Cerebellar cortex (tissue), 1 donor: ENCODE measurements around the gene SNRNP25.

ENCODE experiments used
- DNase-seq: peaks from one replicate; pipeline ENCODE4 v3.0.0-alpha.2; 2015; ENCODE audit warnings: low spot score

SNRNP25 gene

DNA sequence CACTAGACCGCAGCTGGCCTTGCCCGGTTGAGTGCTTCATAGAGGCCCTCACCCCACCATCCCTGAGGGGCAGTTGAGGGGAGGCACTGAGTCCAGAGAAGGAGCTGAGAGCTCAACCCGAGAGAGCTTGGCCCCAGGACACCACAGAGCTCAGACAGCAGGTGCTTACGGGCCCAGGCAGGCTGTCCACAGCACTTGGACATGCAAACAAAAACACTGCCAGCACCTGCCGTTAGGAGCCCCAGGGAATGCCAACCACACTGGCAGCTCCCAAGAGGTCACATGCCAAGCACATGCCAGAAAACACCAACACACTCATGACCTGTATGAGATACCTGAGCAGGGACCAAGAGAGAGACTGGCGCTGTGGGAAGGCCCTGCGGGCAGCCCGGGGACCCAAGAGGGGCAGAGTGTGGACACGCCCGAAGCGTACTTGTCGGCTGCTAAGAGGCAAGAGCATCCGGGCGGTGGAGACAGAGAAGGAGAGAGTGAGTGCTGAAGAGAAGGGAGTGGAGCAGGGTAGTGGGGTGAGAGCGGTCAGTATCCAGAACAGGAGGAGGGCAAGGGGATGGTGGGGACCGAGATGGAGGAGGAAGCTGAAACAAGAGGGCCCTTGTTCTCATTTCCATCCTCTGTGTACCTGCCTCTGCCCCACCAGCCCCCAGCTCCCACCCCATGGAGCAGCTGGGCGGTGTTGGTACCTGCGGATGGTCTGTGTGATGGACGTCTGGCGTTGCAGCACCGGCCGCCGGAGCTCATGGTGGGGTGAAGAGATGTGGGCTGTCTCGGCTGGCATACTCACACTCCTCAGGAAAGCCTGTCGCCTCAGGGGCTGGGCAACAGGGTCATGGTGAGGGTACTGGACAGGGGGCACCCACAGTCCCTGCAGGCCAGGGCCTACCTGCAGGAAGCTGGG, 10.6 kb downstream of the SNRNP25 start:
- DNase-seq: no peak

DNA sequence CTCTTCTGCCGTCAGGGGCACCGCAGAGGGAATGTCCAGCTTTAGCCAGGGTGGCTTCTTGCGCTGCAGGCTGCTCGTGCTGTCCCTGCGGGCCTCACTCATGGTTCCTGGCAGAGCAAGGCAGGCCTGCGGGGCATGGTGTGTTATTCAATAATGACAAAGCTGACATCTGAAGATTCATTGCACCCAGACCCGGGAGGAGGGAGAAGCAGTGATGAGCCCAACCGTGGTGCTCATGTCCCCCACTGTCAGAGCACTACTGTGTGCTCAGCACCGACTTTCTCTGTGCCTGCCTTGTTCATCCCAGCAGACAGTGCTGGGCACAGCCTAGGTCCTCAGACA, 11.3 kb downstream of the SNRNP25 start:
- DNase-seq: no peak

DNA sequence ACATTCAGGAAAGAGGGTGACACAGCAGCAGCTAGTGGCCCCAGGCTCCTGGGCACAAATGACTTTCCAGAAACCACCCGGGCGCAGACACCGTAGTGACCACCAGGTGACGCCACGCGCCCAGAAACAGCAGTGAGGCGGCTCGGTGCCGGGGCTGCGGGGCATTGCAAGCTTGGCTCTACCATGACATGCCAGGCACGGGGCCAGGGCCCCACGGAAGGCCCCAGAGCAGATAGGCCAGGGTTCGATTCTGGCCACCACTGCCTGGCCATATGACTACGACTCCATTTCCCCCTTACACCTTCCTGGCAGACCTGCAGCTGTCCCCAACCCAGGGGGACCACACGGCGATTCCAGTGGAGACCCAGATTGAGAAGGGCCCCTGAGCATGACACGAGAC, 12.1 kb downstream of the SNRNP25 start:
- DNase-seq: peak; percentile 78

DNA sequence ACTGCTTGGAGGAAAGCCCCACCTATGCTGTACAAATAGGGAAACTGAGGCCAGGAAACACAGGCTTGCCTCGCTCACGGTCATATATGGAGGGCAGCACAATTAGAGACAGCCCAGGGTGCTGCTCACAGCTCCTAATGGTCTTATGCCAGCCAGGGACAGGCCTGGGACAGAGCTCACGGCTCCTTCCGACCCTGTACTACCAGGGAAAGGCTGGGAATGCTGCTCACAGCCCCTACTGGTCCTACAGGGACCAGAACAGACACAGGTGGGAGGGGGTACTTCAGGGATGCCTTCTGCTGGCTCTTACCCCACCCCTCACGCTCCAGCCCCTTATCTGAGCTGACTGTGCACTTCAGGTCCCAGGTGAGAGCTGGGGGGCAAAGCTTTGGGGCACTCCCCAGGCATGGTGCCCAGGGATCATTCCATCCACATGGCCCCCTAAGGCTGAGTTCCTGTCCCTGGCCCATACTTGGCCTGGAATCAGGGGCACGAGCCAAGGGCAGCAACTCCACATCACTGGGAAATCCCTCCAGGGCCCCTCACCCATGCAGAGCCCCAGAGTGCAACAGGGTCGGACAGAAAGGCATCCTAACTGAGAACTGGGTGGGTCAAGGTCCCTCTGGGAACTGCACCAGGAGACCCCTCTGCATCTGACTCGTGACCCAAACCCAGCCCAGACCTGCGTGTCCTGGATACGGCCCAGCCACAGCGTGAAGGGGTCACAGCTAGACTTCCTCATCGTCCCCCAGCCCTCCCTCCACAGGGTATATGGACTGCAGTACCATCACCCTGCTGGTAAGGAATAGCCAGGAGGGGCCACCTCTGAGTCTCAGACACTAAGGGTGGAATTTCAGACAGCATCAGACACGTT, 12.9 kb downstream of the SNRNP25 start:
- peak; percentile 34 for DNase-seq

DNA sequence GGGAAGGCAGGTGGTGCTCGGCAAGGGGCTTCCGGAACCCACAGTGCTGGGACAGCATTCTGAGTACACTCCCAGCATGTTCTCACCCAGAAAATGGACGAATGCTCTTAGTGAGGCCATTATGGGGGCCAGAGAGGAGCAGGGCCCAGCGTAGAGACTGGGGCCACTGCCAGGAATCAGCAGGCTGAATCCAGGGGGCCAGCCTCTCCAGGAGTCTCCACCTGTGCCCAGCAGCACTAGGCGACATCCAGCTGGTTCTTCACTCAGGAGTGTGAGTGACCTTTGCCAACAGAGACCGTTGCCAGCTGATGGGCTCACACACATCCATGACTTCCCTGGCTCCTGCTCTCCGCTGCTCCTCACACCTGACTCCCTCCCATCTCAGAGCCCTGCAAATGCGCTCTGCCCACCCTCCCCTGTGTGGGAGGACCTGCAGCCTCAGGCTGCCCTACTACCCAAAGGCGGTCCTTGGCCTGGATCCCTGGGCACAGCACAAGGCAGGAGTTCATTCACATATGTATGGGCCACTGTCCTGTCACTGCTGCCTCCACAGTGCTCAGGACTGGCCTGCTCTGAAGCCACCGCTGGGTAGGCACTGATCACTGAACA, 13.7 kb downstream of the SNRNP25 start:
- peak; percentile 84 for DNase-seq

DNA sequence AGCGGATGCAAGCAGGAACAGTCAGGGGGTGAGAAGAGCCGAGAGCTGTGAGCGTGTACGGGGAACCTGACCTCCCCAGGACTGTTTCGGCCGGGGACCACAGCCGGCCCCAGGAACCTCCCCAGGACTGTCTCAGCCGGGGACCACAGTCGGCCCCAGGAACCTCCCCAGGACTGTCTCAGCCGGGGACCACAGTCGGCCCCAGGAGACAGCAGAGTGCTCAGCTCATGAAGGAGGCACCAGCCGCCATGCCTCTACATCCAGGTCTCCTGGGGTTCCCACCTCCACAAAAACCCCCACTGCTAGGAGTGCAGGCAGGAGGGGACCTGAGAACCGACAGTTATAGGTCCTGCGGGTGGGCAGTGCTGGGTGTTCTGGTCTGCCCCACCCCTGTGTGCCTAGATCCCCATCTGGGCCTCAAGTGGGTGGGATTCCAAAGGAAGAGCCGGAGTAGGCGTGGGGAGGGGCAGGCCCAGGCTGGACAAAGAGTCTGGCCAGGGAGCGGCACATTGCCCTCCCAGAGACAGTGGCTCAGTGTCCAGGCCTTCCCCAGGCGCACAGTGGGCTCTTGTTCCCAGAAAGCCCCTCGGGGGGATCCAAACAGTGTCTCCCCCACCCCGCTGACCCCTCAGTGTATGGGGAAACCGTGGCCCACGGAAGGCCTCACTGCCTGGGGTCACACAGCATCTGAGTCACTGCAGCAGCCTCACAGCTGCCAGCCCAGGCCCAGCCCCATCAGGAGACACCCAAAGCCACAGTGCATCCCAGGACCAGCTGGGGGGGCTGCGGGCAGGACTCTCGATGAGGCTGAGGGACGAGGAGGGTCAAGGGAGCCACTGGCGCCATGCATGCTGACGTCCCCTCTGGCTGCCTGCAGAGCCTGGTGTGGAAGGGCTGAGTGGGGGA, 14.5 kb downstream of the SNRNP25 start:
- no peak for DNase-seq

DNA sequence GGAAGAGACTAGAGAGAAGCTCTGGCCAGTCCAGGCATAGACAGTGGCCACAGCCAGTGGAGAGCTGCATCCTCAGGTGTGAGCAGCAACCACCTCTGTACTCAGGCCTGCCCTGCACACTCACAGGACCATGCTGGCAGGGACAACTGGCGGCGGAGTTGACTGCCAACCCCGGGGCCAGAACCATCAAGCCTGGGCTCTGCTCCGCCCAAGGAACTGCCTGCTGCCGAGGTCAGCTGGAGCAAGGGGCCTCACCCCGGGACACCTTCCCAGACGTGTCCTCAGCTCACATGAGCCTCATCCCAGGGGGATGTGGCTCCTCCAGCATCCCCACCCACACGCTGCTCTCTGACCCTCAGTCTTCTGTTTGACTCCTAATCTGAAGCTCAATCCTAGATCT, 15.6 kb downstream of the SNRNP25 start:
- DNase-seq: no peak

DNA sequence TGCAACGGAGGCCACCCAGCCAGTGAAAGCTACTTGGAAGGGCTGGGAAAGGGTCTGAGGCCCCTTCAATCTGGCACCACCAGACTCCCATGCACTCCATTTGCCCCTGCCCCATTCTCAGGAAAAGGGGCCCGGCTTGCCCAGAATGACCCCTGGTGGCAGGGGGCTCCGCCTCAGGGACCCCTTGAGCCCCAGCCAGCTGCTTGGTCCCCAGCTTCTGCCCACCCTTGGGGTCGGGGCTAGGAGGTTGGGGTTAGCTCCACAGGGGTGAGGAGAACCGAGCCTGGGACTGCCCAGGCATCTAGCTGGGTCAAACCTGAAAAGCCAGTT, 17.5 kb downstream of the SNRNP25 start:
- no peak for DNase-seq

DNA sequence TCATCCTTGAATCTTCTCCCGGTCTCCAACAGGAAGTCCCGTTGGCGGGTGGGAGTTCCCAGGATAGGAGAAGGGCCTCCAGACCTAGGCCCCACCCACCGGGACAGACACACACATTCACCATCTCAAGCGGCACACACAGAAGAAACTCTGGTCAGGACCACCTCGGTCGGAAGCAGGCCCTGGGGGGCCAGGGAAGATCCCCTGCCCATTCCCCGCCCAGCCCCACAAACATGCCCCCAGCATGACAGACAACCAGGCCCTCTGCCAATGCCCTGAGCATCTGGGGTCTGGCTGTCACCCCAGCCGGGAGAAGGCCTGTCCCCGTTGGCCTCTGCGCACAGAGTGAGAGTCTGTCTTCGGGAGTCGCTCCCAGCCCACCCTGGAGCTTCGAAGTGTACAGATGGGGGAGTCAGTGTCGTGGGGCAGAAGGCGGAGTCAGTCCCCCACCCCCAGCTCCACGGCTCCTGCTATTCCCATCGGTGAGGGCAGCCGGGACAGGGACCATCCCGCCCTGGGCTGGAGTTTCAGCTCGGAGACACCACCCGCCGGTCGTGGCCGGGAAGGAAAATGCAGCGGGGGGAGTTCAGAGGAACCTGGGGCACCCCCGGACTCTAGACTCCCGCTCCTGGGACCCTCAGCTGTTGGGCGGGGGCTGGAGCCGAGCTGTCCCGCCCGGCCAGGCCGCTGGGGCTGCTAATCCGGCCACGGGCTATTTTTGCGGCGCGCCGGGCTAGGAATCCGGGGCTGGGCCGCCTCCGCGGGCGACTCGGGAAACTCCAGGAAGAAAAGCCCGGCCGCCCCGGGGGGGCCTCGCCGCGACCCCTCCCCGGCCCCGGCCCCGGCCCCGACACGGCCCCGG, 18.1 kb downstream of the SNRNP25 start:
- DNase-seq: peak; percentile 75

DNA sequence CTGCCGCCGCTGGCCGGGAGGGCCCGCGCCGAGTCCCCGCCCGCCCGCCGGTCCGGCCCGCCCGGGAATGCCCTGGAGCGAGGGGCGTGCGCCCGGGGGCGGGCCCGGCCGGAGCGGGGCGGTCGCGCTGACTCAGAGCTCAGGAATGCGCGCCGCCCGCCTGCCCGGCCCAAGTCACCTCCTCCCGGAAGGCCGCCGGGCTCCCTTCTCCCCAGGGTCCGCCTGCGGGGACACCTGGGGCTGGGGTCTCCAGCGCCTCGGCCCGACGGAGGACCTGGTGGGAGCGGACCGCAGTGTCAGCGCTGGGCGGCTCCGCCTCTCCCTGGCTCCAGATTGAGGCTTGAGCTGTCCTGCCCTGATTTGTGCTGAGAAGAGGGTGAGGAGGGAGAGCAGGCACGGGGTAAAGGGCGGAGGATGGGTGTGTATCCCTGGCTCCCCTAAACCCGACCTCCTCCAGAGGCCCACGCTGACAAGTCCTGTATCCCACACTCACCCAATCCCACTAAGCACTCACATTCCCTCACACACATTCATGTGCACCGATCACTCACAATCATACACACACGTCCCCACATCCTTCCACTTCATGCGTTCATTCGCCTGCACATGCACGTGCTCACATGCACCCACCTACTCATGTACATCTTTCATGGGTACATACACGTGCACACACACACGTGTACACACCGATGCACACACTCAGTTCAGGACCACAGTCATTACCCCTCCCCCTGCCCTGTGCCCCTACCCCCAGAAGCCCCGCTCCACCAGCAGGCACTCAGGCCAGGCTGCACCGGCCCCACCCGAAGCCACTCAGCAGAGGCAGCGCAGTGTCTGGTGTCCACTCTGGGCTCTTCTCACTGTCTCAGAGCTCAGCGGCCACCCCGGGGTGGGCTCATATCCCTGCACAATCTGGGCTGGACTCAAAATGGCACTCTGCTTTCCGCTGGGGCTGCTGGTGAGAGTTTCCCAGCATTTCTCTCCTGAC, 19.2 kb downstream of the SNRNP25 start, which contains the start of gene RHBDF1:
TSS of gene RHBDF1 (minus strand) at position 71 of the 988 bp plus-strand sequence. CDS start 7,616 bp downstream, outside the sequence.
- no peak for DNase-seq

DNA sequence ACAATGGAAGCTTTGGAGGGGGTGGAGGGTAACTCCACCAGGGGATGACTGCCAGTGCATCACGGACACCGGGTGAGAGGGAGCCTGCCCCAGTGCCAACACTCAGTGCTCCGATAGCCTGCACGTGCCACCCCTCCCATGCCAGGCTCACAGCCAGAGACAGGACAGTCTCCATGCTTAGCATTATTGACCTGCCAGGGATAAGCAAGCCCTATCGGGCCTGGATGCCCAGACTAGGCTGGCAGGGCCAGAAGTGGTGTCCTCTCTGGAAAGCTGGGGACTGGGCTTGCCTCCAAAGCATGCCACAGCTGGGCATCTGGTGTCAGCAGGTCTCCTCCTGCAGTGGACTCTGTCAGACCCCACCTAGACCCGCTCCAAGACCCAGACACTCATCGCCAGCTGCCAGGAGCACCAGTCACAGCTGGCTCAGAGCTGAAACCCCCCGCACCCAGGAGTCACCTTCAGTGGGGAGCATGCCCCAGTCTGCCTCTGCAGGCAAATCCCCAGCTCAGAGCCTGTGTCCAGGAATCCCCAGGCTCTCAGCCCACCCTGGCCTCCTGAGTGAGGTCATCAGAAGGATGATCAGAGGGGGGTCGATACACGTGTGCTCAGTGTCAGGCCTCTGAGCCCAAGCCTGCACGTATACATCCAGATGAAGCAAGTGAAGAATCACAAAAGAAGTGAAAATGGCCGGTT, 20.6 kb downstream of the SNRNP25 start:
- no peak for DNase-seq

DNA sequence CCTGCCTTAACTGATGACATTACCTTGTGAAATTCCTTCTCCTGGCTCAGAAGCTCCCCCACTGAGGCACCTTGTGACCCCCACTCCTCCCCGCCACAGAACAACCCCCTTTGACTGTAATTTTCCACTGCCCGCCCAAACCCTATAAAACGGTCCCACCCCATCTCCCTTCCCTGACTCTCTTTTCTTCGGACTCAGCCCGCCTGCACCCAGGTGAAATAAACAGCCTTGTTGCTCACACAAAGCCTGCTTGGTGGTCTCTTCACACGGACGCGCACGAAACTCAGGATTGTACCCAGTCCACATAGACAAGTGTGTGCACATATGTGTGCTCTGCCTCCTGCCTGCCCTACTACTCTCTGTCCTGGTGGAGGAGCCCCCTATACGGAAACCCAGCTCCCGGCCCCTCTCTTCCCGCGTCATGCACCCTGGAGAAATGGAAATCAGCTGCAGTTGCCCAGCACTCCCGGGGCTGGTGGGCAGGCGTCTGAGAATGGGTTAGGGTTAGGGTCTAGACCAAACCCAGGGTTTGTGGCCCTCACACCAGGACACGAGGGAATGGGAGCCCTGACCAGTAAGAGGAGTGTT, 21.2 kb downstream of the SNRNP25 start:
- DNase-seq: peak; percentile 40

DNA sequence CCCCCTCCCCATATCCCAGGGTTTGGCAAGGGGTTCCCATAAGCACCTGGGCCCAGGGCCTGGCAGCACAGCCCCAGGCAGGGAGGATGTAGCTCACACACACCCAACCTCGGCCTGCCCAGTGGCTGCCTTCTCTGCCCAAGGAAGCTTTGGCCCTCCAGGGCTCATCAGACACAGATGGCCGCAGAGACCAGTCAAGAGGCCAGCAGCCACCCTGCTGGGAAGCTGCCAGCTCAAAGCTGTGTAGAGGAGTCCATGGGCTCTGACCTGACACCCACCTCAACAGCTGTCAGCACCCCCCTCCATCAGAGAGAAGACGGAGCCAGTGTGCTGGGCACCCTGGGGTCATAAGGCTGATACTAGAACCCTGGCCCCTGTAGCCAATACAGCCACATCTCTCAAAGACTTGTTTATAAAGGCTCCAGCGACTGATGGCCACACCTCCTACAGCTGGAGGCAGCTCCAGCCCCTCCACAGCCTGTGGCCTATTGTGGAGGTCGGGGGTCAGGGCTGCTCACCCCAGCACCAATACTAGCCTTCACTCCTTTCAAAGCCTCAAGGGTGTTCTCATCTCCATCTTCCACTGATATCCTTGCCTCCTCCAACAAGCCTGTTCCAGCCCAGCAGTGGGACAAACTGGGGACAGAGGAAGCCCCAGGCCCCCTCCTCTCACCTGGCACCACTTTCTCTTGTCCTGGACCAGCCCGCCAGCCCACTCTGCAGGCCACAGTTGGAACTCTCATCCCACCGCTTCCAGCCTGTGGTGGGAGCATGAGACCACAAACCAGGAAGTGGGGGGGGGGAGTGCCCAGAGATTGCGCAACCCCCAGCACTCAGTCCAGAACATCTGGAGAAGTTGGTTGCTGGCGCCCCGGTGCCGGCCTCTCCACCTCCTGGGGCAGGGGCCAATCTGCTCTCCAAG, 22.2 kb downstream of the SNRNP25 start:
- DNase-seq: peak; percentile 71

DNA sequence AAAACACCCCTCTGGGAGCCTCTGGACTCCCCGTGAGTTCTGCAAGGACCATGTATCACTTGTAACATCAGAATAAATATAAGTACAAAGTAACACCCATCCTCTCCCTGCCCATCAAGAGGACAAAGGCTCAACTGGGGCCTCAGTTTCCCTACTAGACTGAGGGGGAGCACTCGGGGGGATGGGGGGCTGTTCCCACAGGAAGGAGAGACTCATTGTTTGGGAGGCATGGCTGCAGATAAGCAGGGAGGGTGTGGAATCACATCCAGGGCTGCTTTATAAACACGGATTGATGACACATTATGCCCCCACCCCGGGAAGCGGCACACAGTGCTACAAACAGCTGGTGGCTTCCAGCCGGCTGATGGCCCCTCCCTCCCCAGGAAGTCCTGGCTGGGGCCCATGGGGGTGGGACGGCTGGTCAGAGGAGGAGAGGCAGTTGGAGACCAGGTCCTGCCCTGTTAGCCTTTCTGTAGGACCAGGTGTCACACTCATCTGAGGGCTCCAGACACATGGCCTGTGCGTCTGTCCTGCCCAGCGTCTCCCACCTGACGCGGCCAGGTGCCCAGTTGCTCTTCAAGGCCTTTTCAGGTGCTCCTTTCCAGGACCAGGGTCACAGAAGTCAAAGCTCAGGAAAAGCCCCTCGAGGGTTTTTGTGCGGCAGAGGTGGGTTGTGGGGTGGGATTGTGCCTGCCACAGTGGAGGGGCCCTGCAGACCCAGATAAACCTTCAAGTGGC, 23.1 kb downstream of the SNRNP25 start:
- DNase-seq: peak; percentile 26

DNA sequence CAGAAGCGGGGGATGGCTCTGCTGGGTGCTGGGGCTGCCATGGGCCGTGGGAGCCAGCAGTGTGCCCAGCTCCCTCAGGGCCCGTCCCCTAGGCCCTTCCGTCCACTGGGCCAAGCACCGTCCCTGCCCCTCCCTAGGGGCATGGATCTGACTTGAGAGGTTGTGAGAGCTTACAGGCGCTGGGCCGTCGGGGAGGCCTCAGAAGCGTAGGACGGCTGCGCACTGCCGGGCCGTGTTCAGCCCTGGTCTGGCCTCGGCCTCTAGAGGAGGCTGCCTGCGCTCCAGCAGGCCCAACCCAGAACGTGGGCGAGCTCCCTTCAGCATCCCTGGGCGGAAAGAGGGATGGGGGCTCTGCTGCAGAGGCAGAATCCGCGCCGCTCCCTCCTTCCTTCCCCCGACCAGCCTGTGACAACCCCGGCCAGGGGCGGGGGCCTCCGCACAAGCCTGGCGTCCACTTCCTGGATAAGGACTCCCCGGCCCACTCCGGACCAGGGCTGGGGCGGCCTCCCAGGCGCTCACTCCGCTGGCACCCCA, 23.7 kb downstream of the SNRNP25 start:
- peak; percentile 25 for DNase-seq

DNA sequence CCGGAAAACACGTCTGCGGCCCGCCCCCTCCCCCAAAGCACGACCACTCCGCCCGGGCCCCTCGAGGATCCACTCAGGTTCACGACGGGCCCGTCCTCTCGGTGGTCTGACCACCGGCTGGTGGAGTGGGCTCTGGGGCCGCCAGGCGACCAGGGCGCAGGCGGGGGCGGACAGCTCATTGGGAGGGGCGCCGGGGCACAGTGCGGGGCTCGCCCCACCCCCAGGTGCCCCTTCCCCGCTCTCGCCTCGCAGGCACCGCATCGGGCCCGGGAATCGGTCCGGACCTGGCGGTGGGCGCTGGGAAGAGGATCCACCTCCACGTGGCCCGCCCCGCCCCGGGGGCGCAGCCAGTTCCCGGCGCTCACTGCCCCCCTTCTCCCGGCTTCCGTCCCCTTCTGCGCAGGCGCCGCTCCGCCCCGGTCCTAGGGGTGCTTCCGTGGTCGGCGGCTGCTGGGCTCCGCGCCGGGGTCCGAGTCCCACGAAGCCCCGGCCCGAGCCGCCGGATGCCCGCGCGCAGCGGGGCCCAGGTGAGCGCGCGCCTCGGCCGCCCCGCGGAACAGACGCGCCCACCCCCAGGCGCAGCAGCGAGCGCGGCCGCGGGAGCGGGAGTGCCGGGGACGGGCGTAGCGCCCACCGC, 24.3 kb downstream of the SNRNP25 start, which contains the start of gene MPG:
TSS of gene MPG (plus strand) at position 419 of the 637 bp plus-strand sequence. CDS start at position 504, 85 bp downstream.
- DNase-seq: peak; percentile 75
